Fibroblast of peridontal ligament (primary cell): ENCODE data around the gene PARVA.

Source experiments
- DNase-seq: peaks from one replicate; pipeline ENCODE4 v3.0.0-alpha.2; 2010; ENCODE audit errors: extremely low read depth

The PARVA gene

GRCh38 chr11:12403122-12403996 is 26.0 kb downstream of the PARVA start:
- no peak for DNase-seq

DNA sequence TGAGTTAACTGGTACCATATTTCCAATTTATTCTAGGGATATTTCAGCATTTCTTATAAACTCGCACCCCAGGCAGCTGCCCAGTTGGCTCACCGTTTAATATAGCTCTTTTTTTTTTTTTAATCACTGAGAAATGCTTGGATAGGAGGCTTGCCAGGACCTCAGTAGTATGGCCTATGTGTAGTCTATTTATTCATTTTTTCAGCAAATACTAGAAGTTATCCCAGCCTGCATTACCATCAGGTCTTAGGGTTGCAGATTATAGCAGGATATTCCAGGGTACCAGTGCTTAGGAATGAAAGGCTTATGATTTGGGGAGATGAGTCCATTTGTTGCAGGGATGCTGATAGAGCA is 26.6 kb downstream of the PARVA start:
- DNase-seq: no peak

GRCh38 chr11:12404436-12404835 is 27.1 kb downstream of the PARVA start:
- DNase-seq: no peak

GRCh38 chr11:12408156-12408770 is 30.9 kb downstream of the PARVA start:
- peak; percentile 56 for DNase-seq

DNA sequence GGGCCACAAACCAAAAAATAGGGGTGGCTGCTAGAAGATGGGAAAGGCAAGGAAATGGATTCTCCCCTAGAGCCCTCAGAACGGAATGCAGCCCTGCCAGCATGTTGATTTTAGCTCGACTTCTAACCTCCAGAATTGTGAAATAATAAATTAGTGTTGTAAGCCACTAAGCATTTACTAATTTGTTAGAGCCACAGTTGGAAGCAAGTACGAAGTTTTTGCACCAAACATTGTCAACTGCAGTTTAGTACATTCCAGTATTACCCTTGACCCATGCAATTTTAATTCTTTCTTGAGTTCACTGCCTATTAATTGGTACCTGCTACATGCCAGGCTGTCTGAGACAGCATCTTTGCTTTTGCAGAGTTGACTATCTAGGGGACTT is 32.2 kb downstream of the PARVA start:
- DNase-seq: peak; percentile 63

GRCh38 chr11:12410006-12410728 is 32.8 kb downstream of the PARVA start:
- peak; percentile 65 for DNase-seq

GRCh38 chr11:12411393-12411792 is 34.0 kb downstream of the PARVA start:
- no peak for DNase-seq

GRCh38 chr11:12411806-12412727 is 34.7 kb downstream of the PARVA start:
- peak; percentile 97 for DNase-seq

DNA sequence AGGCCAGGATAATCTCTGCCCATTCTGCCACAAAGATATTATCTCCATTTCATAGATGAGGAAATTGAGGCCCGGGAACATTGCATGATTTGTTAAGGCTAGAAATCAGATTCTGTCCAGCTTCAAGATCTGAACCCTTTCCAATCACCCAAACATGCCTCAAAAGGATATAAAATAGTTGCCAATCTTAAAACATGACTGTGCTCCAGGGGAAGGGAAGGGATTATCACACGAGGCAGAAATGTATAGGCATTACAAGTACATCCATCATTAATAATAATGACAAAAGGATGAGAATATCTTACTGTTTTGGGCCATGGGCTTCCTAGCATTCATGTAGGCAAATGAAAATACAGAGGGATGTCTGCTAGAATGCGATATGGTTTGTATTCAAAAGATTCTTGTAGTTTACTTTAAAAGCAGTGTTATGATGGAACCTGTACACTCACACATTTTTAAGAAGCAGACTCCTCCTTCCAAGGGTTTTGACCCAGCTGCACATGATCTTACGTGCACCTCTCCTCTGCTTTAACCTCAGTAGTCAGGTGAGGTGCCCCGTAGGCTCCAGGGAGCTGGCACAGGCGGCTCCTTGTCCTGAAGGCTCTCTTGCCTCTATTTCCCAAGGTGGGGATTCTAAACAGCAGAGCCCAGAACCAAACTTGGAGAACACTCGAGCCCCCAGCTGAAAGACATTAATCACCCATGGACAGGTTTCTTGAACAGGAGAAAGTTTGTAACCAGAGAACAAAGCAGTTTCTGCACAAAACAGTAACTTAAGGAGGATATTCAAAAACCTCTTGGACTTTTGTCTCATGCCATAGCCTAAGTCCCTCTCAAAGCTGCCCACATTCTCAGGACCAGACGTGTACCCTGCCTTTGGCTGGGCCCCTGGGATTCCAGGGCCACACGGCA is 36.0 kb downstream of the PARVA start:
- DNase-seq: no peak

DNA sequence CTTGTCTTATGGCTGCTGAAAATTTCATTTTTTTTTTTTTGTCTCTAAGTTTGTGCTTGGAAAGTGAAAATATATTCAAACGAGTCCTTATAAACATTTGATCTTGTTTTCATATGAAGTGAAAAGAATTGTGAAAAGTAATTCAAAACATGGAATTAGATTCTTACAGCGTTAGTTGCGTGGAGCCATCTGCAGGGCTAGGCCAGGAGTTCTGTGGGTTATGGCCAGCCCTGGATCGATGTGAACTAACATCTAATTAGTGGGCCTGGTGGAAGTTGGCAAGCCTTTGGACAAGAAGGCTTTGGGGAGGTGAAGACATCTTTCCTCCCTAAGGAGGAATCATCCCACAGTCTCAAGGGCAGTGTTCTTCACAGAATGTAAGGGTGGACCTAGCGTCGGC is 37.2 kb downstream of the PARVA start:
- DNase-seq: peak; percentile 73

DNA sequence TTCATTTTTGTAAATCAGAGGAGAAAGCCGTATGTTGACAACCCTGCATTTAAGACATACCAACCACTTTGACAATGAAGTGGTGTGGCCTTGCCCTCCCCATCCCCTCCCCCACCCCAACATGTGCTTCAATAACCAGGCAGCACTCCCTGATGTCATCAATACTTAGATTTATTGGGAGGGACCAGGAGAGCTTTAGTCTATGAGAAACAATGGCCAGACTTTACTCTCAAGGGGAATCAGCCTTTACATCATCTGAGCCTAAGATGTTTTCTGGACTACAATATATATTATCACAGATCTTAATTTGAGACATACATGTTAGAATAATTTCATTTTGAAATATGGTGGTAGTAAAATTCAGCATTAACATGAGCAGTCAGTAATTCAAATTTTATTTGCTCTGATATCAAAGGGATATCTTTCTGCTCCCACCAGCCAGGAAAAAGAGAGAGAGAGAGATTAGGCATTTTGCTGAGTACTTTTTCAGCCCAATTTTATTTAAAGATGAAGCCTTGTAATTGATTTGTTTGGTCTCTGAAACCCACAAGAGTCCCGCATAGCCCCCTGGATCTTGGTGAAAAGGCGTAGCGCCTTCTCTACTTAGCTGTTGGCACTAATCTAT is 38.1 kb downstream of the PARVA start:
- DNase-seq: no peak

DNA sequence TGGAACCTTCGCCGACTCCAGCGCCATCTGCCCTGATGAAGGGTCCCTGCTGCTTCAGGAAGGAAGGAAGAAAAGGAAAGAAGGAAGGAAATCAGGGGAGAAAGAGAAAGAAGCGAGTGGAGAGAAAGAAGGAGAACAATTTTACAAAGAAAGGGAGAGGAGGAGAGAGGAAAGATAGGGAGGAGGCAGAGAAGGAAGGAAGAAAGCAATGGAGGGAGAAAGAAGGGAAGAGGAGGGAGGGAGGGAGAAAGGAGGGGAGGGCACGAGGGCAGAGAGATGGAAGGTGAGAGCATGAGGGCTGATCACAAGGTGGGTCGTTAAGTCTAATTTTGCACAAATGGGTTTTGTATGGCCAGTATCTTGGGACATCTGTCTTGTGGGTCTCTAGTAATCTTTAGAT is 39.2 kb downstream of the PARVA start:
- DNase-seq: no peak

GRCh38 chr11:12417691-12418611 is 40.6 kb downstream of the PARVA start:
- peak; percentile 40 for DNase-seq

DNA sequence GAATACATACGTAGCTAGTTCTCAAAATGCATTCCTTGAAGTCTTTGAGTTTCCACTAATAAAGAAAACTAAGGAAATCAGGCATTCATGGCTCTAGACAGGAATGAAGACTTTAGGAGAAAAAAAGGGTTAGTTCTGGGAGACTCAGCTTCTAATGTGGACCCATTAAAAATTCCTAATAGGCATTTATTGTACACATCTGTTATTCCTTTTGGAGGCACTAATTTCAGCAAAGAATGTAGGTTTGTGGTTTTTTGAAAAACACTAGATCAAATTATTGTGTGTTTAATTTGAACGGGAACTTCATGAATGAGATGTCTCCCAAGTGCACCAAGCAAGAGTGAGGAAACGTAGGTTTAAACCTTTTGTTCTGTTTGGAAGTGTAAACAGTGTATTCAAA is 42.7 kb downstream of the PARVA start:
- DNase-seq: no peak

DNA sequence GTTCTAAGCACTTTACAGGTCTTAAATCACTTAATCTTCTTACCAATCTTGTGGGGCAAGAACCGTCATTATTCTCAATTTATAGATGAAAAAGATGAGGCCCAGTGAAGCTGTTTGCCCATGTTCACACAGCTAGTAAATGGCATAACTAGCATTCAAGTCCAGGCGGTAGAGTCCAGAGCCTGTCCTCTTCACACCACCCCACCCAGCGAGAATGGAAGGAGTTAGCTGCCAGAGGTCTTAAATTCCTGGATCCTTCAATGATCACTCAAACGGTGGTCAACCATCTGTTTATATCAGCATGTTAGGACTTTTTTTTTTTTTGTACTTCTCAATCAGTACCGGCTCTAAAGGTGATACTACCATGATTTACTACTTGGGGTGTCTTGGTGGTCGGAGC is 43.3 kb downstream of the PARVA start:
- no peak for DNase-seq

DNA sequence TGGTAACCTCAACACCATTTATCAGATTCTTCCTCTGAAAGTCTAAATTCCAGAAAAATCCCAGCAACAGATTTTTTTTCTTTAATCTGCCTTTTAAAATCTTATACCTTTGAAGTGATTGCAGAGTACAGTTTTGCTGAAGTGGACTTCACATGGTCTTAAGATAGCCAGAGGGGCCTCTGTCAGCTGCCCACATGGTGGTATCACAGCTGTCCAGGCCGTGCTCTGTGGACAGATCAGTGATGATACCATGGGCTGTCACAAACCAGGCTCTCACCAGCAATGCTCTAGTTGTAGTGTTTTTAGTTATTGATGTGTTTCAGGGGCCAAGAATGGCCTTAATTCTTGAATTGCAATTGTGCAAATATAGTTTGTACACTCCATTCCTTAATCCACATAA is 44.0 kb downstream of the PARVA start:
- no peak for DNase-seq

GRCh38 chr11:12426176-12426575 is 48.8 kb downstream of the PARVA start:
- no peak for DNase-seq

DNA sequence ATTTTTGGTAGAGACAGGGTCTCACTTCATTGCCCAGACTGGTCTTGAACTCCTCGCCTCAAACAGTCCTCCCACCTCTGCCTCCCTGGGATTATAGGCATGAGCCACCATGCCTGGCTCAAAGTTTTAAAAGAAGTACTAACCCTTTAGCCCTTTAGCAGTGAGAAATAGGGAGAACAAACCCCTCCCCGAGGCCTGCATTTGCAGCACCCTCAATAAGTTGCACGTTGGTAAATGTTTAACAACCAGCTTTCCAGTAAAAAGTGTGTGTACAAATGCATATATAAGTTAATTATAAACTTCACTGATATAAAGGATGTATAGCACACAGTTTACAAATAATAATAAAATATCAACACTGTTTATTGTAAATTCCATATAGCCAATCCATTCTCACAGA is 51.8 kb downstream of the PARVA start:
- no peak for DNase-seq

DNA sequence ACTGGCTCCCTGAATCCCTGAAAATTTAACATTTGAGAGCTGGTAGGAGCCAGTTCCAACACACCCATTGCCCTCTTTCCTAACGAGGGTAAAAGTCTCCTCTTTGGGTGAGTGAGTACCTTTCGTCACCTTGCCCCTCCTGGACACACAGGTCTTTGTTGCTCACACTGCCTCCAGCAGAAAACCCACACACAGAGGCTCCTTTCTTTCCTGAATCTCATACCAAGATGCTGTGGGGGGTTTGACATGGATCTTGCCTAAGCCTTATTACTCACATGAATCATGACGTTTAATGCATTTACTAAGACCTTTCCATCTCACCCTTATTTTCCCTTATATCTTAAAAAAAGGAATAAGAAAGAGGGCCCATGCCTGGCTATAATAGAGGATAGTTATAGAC is 53.0 kb downstream of the PARVA start:
- DNase-seq: peak; percentile 68
